K562 (cell line): ENCODE measurements around the gene MXD3. TPM values are rescaled to one million over a fixed set of nuclear protein-coding genes. Genes with fewer than 3 reads are reported as not detected.

Experiments
- DDX20 ChIP-seq: fragments of 450-650 bp; IDR thresholded peaks from 2 replicates; pipeline ENCODE4 v1.6.1; 2016; ENCODE audit warnings: missing genetic modification characterization, low read depth, mild to moderate bottlenecking, missing compliant biosample characterization, moderate library complexity
- KDM4B ChIP-seq, 2 experiments: fragments of 450-650 bp in 1 of 2; sonication (generic) in 1 of 2; IDR thresholded peaks; 2 replicates each; pipeline ENCODE4 v1.6.1; 2016 to 2017; ENCODE audit warnings: borderline replicate concordance in 2 of 2, antibody characterized with exemption in 1 of 2, low read depth in 1 of 2, mild to moderate bottlenecking in 1 of 2
- MEIS2 ChIP-seq: fragments of 450-650 bp; IDR thresholded peaks from 2 replicates; pipeline ENCODE4 v1.6.1; 2014; ENCODE audit warnings: mild to moderate bottlenecking; ENCODE audit not compliant: partially characterized antibody
- NCOA1 ChIP-seq: fragments of 450-650 bp; IDR thresholded peaks from 2 replicates; pipeline ENCODE4 v1.6.1; 2016; ENCODE audit warnings: low read depth
- NFIC ChIP-seq: fragments of 450-650 bp; IDR thresholded peaks from 2 replicates; pipeline ENCODE4 v1.6.1; 2017; ENCODE audit warnings: mild to moderate bottlenecking, inconsistent platforms
- NFRKB ChIP-seq: fragments of 450-650 bp; IDR thresholded peaks from 2 replicates; pipeline ENCODE4 v1.6.1; 2016; ENCODE audit warnings: low read depth
- OTX1 ChIP-seq: fragments of 450-650 bp; formaldehyde crosslinking; IDR thresholded peaks from 2 replicates; pipeline ENCODE4 v1.4.0; 2022; ENCODE audit warnings: mild to moderate bottlenecking
- PYGO2 ChIP-seq: fragments of 450-650 bp; IDR thresholded peaks from 2 replicates; pipeline ENCODE4 v1.6.1; 2016; ENCODE audit warnings: mild to moderate bottlenecking, missing genetic modification characterization, moderate library complexity, missing compliant biosample characterization
- RBFOX2 ChIP-seq: fragments of 200-400 bp; formaldehyde crosslinking; IDR thresholded peaks from 2 replicates; pipeline ENCODE4 v1.6.1; 2017; ENCODE audit warnings: low read depth, mild to moderate bottlenecking, low read length, moderate library complexity
- SETDB1 ChIP-seq: IDR thresholded peaks from one replicate; pipeline ENCODE4 v1.6.1; 2012; ENCODE audit warnings: low read length, control low read depth, inconsistent platforms
- SRF ChIP-seq, 2 experiments: fragments of 250-450, 450-650 bp in 1 of 2; sonication (Bioruptor Pico) in 1 of 2; sonication (generic) in 1 of 2; formaldehyde crosslinking; IDR thresholded peaks; 2 replicates each; pipeline versions ENCODE4 v1.5.0 to v1.5.1; 2020 to 2022; ENCODE audit warnings: mild to moderate bottlenecking in 1 of 2, missing genetic modification reagents in 1 of 2
- XRCC5 ChIP-seq: fragments of 200-400 bp; formaldehyde crosslinking; IDR thresholded peaks from 2 replicates; pipeline ENCODE4 v1.6.1; 2017; ENCODE audit warnings: low read depth, mild to moderate bottlenecking, low read length
- YBX1 ChIP-seq: fragments of 450-650 bp; IDR thresholded peaks from 2 replicates; pipeline ENCODE4 v1.7.1; 2016; ENCODE audit warnings: mild to moderate bottlenecking
- ZNF133 ChIP-seq: fragments of 250-450 bp; sonication (Bioruptor Pico); IDR thresholded peaks from 2 replicates; pipeline ENCODE4 v1.4.0; 2020; ENCODE audit warnings: mild to moderate bottlenecking
- ZNF23 ChIP-seq: fragments of 250-450 bp; sonication (Bioruptor Pico); IDR thresholded peaks from 2 replicates; pipeline ENCODE4 v1.4.0; 2020; ENCODE audit warnings: mild to moderate bottlenecking
- ZNF79 ChIP-seq: fragments of 250-450 bp; sonication (Bioruptor Pico); IDR thresholded peaks from 2 replicates; pipeline ENCODE4 v1.4.0; 2020; ENCODE audit warnings: low read depth, mild to moderate bottlenecking, moderate library complexity
- polyA plus RNA-seq, 8 experiments: library from polyadenylated mRNA; depleted of rRNA in 4 of 8; stranded (reverse) in 5 of 8; unstranded in 3 of 8; fragments of >200 nt; fragmentation: Nextera tagmentation in 2 of 8; fragmentation: Illumina TruSeq in 1 of 8; extraction: Ambion mirVana in 2 of 8; extraction: Trizol in 1 of 8; gene quantifications; 2 replicates each; pipeline versions ENCODE4 v1.2.1 to v1.2.3, GENCODE V29; 2011 to 2014; ENCODE audit warnings: inconsistent platforms in 1 of 8, missing spikeins in 1 of 8
- total RNA-seq, 7 experiments: library from RNA; depleted of rRNA in 6 of 7; stranded (reverse); fragments of >200 nt in 6 of 7; fragmentation: Illumina TruSeq in 2 of 7; extraction: Trizol in 2 of 7; gene quantifications; 2 replicates each; pipeline versions ENCODE4 v1.2.1 to v1.2.3, GENCODE V29; 2011 to 2021; ENCODE audit warnings: low replicate concordance in 1 of 7
- TF ChIP-seq, protein P1 (sequence below): fragments of 250-450 bp; sonication (Bioruptor Pico); IDR thresholded peaks from 2 replicates; pipeline ENCODE4 v1.8.0; 2021; ENCODE audit warnings: moderate library complexity, mild to moderate bottlenecking, inconsistent platforms
- TF ChIP-seq, protein P2 (sequence below): fragments of 450-650 bp; IDR thresholded peaks from 2 replicates; pipeline ENCODE4 v1.6.1; 2018; ENCODE audit warnings: mild to moderate bottlenecking, low read depth; ENCODE audit not compliant: partially characterized antibody
- TF ChIP-seq, protein P3 (sequence below): fragments of 200-800 bp; sonication (Bioruptor generic); IDR thresholded peaks from 2 replicates; pipeline ENCODE4 v1.6.1; 2017; ENCODE audit warnings: missing genetic modification characterization, missing compliant biosample characterization
- TF ChIP-seq, protein P4 (sequence below): fragments of 450-650 bp; formaldehyde crosslinking; IDR thresholded peaks from 2 replicates; pipeline ENCODE4 v1.4.0; 2022; ENCODE audit warnings: mild to moderate bottlenecking, moderate library complexity
- TF ChIP-seq, protein P5 (sequence below): fragments of 450-650 bp; IDR thresholded peaks from 2 replicates; pipeline ENCODE4 v1.7.0; 2016; ENCODE audit warnings: borderline replicate concordance

The MXD3 gene
- total and polyA plus RNA-seq, 9 of the 15 experiments (the other 6 are each of a cell fraction or from before 2014, with no cell fraction given): 0.28 to 24.8 (median 4.5) TPM

DNA sequence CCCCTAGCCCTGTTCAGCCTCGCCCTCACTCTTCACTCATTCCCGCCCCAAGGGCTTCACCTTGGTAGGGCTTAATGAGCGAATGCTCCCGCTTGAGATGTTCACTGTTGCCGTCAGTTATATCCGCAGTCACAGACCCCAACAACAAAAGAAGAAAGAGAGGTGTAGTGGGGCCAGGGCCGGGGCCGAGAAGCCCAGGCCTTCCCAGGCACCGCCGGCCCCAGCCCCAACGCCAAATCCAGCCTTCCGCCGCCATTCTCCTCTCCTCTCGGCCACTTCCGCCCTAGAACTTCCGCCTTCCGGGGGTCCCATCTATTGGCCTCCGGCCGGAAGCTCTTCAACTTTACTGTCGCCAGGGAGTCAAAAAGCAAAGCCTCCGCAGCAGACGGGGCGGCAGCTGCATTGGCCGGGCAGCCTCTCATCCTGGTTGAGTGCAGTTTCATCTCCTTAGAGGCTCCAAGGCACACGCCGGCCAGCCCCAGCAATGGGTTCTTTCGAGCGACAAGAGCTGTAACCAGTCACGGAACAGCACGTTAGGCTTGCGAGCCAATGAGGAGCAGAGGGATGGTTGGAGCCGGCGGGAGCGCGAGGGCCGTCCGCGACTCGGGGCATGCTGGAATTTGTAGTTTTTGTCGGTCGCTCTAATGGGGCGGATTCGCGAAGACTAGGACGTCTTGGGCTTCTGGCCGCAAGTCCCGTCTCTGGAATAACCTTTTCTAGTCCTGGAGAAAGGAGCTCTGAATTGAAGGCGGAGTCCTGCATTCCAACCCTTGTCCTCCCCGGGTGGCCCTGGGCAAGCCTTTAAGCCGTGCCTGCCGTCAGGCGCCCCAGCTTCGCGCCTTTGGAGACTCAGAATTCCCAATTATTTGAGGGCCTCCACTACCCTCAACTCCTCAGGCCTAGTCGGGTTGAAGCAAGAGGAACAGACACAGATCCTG lies 40.0 kb upstream of the MXD3 start, which contains the start of gene LMAN2 (continued):
- TF ChIP-seq, protein P1, sequence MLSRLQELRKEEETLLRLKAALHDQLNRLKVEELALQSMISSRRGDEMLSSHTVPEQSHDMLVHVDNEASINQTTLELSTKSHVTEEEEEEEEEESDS (CRISPR knock-in tag): no peak
- TF ChIP-seq, protein P2, sequence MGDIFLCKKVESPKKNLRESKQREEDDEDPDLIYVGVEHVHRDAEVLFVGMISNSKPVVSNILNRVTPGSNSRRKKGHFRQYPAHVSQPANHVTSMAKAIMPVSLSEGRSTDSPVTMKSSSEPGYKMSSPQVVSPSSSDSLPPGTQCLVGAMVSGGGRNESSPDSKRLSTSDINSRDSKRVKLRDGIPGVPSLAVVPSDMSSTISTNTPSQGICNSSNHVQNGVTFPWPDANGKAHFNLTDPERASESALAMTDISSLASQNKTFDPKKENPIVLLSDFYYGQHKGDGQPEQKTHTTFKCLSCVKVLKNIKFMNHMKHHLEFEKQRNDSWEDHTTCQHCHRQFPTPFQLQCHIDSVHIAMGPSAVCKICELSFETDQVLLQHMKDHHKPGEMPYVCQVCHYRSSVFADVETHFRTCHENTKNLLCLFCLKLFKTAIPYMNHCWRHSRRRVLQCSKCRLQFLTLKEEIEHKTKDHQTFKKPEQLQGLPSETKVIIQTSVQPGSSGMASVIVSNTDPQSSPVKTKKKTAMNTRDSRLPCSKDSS: no peak
- TF ChIP-seq, protein P3, sequence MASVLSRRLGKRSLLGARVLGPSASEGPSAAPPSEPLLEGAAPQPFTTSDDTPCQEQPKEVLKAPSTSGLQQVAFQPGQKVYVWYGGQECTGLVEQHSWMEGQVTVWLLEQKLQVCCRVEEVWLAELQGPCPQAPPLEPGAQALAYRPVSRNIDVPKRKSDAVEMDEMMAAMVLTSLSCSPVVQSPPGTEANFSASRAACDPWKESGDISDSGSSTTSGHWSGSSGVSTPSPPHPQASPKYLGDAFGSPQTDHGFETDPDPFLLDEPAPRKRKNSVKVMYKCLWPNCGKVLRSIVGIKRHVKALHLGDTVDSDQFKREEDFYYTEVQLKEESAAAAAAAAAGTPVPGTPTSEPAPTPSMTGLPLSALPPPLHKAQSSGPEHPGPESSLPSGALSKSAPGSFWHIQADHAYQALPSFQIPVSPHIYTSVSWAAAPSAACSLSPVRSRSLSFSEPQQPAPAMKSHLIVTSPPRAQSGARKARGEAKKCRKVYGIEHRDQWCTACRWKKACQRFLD (CRISPR knock-in tag): peak; percentile 18; the same call in 1 of the 2 replicates
- TF ChIP-seq OTX1 (CRISPR knock-in tag): peak; percentile 67; the same call in 1 of the 2 replicates
- TF ChIP-seq DDX20: no peak
- TF ChIP-seq ZNF79 (CRISPR knock-in tag): no peak
- TF ChIP-seq NFIC: peak; percentile 49
- TF ChIP-seq, protein P4, sequence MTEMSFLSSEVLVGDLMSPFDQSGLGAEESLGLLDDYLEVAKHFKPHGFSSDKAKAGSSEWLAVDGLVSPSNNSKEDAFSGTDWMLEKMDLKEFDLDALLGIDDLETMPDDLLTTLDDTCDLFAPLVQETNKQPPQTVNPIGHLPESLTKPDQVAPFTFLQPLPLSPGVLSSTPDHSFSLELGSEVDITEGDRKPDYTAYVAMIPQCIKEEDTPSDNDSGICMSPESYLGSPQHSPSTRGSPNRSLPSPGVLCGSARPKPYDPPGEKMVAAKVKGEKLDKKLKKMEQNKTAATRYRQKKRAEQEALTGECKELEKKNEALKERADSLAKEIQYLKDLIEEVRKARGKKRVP: no peak
- peak; percentile 89; the same call in 1 of the 2 replicates for TF ChIP-seq XRCC5
- TF ChIP-seq NCOA1: peak; percentile 99
- peak; percentile 95 for TF ChIP-seq NFRKB
- TF ChIP-seq PYGO2 (tag): 0 out of 2 replicates have a peak, but pooled peaks have one; percentile 20
- no peak for TF ChIP-seq ZNF133 (CRISPR knock-in tag)
- TF ChIP-seq SETDB1: no peak
- TF ChIP-seq ZNF23 (CRISPR knock-in tag): no peak
- TF ChIP-seq, protein P5, sequence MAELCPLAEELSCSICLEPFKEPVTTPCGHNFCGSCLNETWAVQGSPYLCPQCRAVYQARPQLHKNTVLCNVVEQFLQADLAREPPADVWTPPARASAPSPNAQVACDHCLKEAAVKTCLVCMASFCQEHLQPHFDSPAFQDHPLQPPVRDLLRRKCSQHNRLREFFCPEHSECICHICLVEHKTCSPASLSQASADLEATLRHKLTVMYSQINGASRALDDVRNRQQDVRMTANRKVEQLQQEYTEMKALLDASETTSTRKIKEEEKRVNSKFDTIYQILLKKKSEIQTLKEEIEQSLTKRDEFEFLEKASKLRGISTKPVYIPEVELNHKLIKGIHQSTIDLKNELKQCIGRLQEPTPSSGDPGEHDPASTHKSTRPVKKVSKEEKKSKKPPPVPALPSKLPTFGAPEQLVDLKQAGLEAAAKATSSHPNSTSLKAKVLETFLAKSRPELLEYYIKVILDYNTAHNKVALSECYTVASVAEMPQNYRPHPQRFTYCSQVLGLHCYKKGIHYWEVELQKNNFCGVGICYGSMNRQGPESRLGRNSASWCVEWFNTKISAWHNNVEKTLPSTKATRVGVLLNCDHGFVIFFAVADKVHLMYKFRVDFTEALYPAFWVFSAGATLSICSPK: peak; percentile 56; the same call in 1 of the 2 replicates
- TF ChIP-seq KDM4B (IDR thresholded peaks at IDR 0.05; ENCODE audit: borderline replicate concordance in 2 of 2, low read depth in 1 of 2): peak in 1 of 2 experiments; percentile 86; a peak in 1 of 4 replicates
- no peak for TF ChIP-seq MEIS2
- 0 out of 4 replicates have a peak, but pooled peaks of 1 of the 2 experiments have one; percentile 26 for TF ChIP-seq SRF (CRISPR knock-in tag; IDR thresholded peaks at IDR 0.05)
- TF ChIP-seq RBFOX2: peak; percentile 94
- no peak for TF ChIP-seq YBX1
